NT2/D1 (cell line): ENCODE measurements around the gene CRISP1.

Source experiments
- DNase-seq: peaks from one replicate; pipeline ENCODE4 v3.0.0-alpha.2; 2011; ENCODE audit warnings: low read depth, low spot score
- H3K27me3 ChIP-seq: 2 replicates; pipeline ENCODE4 v1.6.0; 2011; ENCODE audit warnings: mild to moderate bottlenecking; ENCODE audit not compliant: insufficient read length, insufficient read depth
- H3K36me3 ChIP-seq: 2 replicates; pipeline ENCODE4 v1.6.1; 2011; ENCODE audit warnings: mild to moderate bottlenecking, low read length, mixed read lengths; ENCODE audit not compliant: insufficient read depth, insufficient read length
- H3K4me1 ChIP-seq: 2 replicates; pipeline ENCODE4 v1.5.1; 2011; ENCODE audit not compliant: insufficient read depth, insufficient read length
- H3K4me3 ChIP-seq: 2 replicates; pipeline ENCODE4 v1.5.1; 2011; ENCODE audit warnings: low read depth; ENCODE audit not compliant: insufficient read length
- H3K9ac ChIP-seq: 2 replicates; pipeline ENCODE4 v1.6.0; 2011; ENCODE audit warnings: low read depth; ENCODE audit not compliant: insufficient read length
- H3K9me3 ChIP-seq: 2 replicates; pipeline ENCODE4 v1.5.1; 2011; ENCODE audit warnings: mild to moderate bottlenecking, low read length; ENCODE audit not compliant: insufficient read depth
- SUZ12 ChIP-seq: IDR thresholded peaks from 2 replicates; pipeline ENCODE4 v1.6.1; 2011; ENCODE audit not compliant: insufficient read length, insufficient read depth; ENCODE audit errors: extremely low read depth
- YY1 ChIP-seq: IDR thresholded peaks from 2 replicates; pipeline ENCODE4 v1.6.1; 2011; ENCODE audit not compliant: insufficient read length, insufficient read depth
- ZNF274 ChIP-seq: IDR thresholded peaks from 2 replicates; pipeline ENCODE4 v1.6.1; 2011; ENCODE audit warnings: mild to moderate bottlenecking, low read depth, low read length

The CRISP1 gene

DNA sequence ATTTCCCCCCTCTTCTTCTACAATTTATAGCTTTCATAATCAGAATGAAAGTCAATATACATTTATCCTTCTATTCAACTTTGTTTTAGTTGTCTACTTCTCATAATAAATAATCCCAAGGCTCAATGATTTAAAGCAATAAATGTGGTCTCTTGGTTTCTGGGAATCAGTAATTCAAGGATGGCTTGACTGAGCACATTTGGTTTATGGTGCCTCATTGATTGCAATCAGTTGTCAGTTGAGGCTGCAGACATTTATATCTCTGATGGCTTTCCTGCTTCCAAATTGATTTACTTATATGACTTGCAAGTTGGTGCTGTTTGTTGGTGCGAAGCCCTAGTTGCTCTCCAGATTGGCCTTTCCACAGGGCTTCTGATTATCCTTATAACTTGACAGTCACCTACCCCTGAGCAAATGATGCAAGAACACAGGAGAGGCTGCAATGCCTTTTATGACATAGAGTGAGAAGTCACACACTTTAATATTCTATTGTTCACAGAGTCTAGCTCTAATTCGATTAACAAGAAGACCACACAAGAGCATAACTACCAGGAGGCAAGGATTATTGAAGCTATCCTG lies 2.7 kb upstream of the CRISP1 start:
- no peaks in the 10 kb centered on the region for H3K36me3 ChIP-seq
- no peaks in the 10 kb centered on the region for H3K4me1 ChIP-seq
- no peaks in the 10 kb centered on the region for H3K9me3 ChIP-seq
- no peak overlapping the region for H3K9ac ChIP-seq
- H3K27me3 ChIP-seq: no peaks in the 10 kb centered on the region
- no peak for DNase-seq
- TF ChIP-seq ZNF274 (no peak), YY1 (no peak), SUZ12 (no peak)
- no peak overlapping the region for H3K4me3 ChIP-seq

DNA sequence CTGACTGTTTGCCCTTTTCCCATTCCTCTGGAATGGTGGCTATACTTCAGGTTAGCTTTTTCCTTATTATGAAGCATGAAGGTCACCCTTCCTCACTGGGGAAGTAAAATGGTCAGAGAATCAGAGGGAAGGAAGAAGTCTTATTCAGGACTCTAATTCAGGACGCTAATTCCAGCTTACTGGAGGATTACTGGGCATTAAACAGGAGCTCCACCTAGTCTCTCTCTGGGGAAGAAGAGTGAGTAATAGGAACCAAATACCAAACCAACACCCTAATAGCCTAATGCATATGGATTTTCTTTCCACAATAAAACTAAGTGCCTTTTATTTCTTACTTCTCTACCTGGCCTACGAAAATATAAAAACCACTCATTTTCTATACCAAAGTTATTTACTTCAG lies 10.1 kb downstream of the CRISP1 start:
- H3K9me3 ChIP-seq: no peaks in the 10 kb centered on the region
- no peaks in the 10 kb centered on the region for H3K4me1 ChIP-seq
- H3K36me3 ChIP-seq: no peaks in the 10 kb centered on the region
- H3K4me3 ChIP-seq: no peak overlapping the region
- no peak overlapping the region for H3K9ac ChIP-seq
- no peak for TF ChIP-seq ZNF274
- TF ChIP-seq SUZ12: no peak
- no peak for TF ChIP-seq YY1
- DNase-seq: no peak
- no peaks in the 10 kb centered on the region for H3K27me3 ChIP-seq

DNA sequence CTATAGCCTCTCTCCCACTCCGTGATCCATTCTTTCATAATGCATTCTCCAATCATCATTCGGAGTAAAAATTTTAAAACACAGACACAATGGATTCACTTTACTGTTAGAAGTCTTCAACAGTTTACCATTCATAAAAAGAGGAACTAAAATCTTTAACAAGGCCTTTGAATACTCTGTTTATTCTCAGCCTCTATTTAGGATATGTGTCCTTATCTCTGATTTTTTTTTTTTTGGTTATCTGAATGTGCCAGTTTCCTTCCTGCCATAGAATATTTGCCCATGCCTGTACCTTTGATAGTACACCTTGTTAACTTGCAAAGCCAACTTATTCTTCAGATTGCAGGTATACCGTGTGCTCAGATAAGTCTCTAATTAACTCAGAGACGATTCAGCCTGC lies 11.1 kb downstream of the CRISP1 start:
- Histone ChIP-seq H3K9ac (no peak overlapping the region), H3K4me3 (no peak overlapping the region), H3K36me3 (no peaks in the 10 kb centered on the region), H3K27me3 (no peaks in the 10 kb centered on the region), H3K4me1 (no peaks in the 10 kb centered on the region), H3K9me3 (no peaks in the 10 kb centered on the region)
- TF ChIP-seq YY1 (no peak), ZNF274 (no peak), SUZ12 (no peak)
- DNase-seq: no peak

- no peaks in the 10 kb centered on the region for H3K4me1 ChIP-seq
- H3K4me3 ChIP-seq: no peak overlapping the region
- TF ChIP-seq SUZ12: no peak
- no peaks in the 10 kb centered on the region for H3K27me3 ChIP-seq
- H3K9me3 ChIP-seq: no peaks in the 10 kb centered on the region
- no peak for DNase-seq
- H3K36me3 ChIP-seq: no peaks in the 10 kb centered on the region
- H3K9ac ChIP-seq: no peak overlapping the region
These were observed 13.4 kb downstream of the CRISP1 start for GRCh38 chr6:49852975-49853374.

DNA sequence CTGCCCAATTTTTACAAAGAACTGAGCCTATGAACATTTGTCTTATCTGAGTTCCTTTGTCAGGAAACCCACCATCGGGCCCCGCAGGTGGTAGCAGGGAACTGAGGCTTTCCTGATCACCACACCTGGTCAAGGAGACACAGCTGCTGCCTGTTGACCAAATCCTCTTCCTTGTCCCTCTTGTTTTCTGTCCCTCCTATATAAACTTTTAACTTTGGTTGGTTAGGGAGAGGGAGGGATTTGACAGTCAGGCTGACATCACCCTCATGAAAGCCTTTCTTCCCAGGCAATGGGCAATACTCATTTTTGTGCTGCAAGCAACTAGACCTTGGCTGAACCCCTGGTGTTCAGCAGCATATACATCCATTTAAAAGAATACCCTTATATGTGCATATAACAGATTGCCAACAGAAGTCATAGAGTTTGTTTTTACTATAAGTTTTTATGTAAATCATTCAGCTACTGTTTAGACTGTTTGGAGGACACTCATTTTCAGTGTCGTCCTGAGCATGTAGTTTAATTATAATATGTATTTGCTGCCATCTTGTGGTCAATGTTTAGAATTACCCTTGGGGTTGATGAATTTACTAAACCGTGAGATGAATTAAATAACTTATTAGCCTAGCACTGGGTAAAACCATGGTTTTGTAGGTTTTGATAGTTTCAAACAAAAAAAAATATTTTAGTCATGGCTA lies 17.0 kb downstream of the CRISP1 start:
- Histone ChIP-seq H3K36me3 (no peaks in the 10 kb centered on the region), H3K9ac (no peak overlapping the region), H3K27me3 (no peaks in the 10 kb centered on the region), H3K4me3 (no peak overlapping the region), H3K9me3 (no peaks in the 10 kb centered on the region), H3K4me1 (no peaks in the 10 kb centered on the region)
- TF ChIP-seq YY1 (no peak), SUZ12 (no peak)
- peak; percentile 2 for DNase-seq

GRCh38 chr6:49847673-49848072 lies 18.7 kb downstream of the CRISP1 start:
- no peak overlapping the region for H3K4me3 ChIP-seq
- TF ChIP-seq ZNF274 (no peak), YY1 (no peak), SUZ12 (no peak)
- H3K9ac ChIP-seq: no peak overlapping the region
- H3K36me3 ChIP-seq: no peaks in the 10 kb centered on the region
- no peaks in the 10 kb centered on the region for H3K4me1 ChIP-seq
- no peak for DNase-seq
- H3K27me3 ChIP-seq: no peaks in the 10 kb centered on the region
- H3K9me3 ChIP-seq: no peaks in the 10 kb centered on the region

DNA sequence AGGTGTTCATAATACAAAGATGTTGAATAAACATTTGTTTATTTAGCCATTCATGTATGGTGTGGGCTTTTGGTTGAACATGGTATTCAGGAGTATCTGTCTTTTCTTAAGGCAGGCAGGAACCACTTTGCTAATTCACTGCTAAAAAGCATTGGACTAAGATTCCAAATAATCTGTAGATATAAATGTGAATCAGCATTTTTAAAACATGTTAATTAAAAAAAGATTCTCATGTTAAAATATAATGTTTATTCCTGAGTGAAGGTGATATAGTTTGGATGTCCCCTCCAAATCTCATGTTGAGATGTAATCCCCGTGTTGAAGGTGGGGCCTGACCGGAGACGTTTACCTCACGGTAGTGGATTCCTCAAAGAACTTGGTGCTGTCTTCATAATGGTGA lies 19.3 kb downstream of the CRISP1 start:
- no peaks in the 10 kb centered on the region for H3K4me1 ChIP-seq
- no peak for DNase-seq
- TF ChIP-seq SUZ12 (no peak), YY1 (no peak), ZNF274 (no peak)
- H3K9ac ChIP-seq: no peak overlapping the region
- H3K36me3 ChIP-seq: no peaks in the 10 kb centered on the region
- H3K27me3 ChIP-seq: no peaks in the 10 kb centered on the region
- no peak overlapping the region for H3K4me3 ChIP-seq
- H3K9me3 ChIP-seq: no peaks in the 10 kb centered on the region
